ENCODE data around the gene OR2W3.

The OR2W3 gene

DNA sequence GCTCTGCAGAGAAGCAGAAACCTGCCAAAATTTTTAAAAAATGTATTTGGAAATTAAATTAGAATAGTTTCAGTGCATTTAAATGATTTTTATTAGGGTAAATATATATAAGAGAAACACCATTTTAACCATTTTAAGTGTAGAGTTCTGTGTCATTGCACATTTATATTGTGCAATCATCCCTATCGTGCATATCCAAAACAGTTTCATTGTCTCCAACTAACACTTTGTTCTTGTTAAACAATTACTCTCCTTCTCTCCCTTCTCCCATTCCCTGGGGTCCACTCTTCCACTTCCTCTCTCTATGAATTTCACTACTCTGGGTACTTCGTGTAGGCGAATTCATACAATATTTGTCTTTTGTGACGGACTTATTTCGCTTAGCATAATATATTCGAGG lies 47.2 kb downstream of the OR2W3 start:
- Mint-ChIP-seq H3K36me3 (ENCODE audit: low read depth) (no peaks in the 10 kb centered on the region), H3K27ac (no peak overlapping the region), H3K9me3 (no peaks in the 10 kb centered on the region), H3K27me3 (no peaks in the 10 kb centered on the region), H3K4me3 (no peak overlapping the region), H3K4me1 (no peaks in the 10 kb centered on the region)
- no peak for DNase-seq
- no peak for ATAC-seq

Data from activated naive CD8-positive, alpha-beta T cell treated with anti-CD3 and anti-CD28 coated beads, Interleukin-2, amount 50 U/mL, for 24 hours (primary cell).